Activated CD4-positive, alpha-beta T cell treated with anti-CD3 and anti-CD28 coated beads for 36 hours (primary cell): Measurements from ENCODE around the gene ARHGAP5. TPM values are rescaled to one million over a fixed set of nuclear protein-coding genes. Genes with fewer than 3 reads are reported as not detected.
A peak's percentile ranks its signal among the peaks of the same experiment; 100 is the strongest.

Source experiments
- ATAC-seq: fragments of 200-7000 bp; cut with Tn5 transposase; one replicate; pipeline ENCODE4 v1.10.0; 2021; ENCODE audit warnings: mild to moderate bottlenecking, moderate library complexity
- CTCF ChIA-PET: fragments of 350-600 bp; sonication (Branson Sonifier 250); formaldehyde crosslinking; loops from one replicate; lab custom pipeline; 2021; ENCODE audit warnings: antibody characterized with exemption; lab: Charles Lee
- POLR2A ChIA-PET: fragments of 350-600 bp; sonication (Branson Sonifier 250); formaldehyde crosslinking; loops from one replicate; lab custom pipeline; 2021; ENCODE audit warnings: antibody characterized with exemption, inconsistent platforms; lab: Charles Lee
- DNase-seq: peaks from one replicate; pipeline ENCODE4 v3.0.0-alpha.2; 2020
- H3K27ac Mint-ChIP-seq: one replicate; pipeline ENCODE4 v1.8.0; 2021; ENCODE audit warnings: mixed read lengths
- H3K27me3 Mint-ChIP-seq: one replicate; pipeline ENCODE4 v1.8.0; 2021; ENCODE audit warnings: mixed read lengths
- H3K36me3 Mint-ChIP-seq: one replicate; pipeline ENCODE4 v1.8.0; 2021; ENCODE audit warnings: low read depth, mixed read lengths
- H3K4me1 Mint-ChIP-seq: one replicate; pipeline ENCODE4 v1.8.0; 2021; ENCODE audit warnings: mixed read lengths
- H3K4me3 Mint-ChIP-seq: one replicate; pipeline ENCODE4 v1.8.0; 2021; ENCODE audit warnings: mild to moderate bottlenecking, moderate library complexity, mixed read lengths
- H3K9me3 Mint-ChIP-seq: one replicate; pipeline ENCODE4 v1.8.0; 2021; ENCODE audit warnings: low read depth, mixed read lengths
- intact Hi-C, 2 experiments: fragments of 100-400 bp; cut with DNase I in 1 of 2; cut with micrococcal nuclease in 1 of 2; formaldehyde crosslinking; loops; one replicate each; pipeline versions ENCODE4 v1.14.2 to v1.15.1; 2022 to 2024; cut with DNase I, micrococcal nuclease
- total RNA-seq, 2 experiments: library from RNA; stranded (reverse); gene quantifications; one replicate each; pipeline ENCODE4 v1.2.3, GENCODE V29; 2021

ARHGAP5 gene
- total RNA-seq, 2 experiments from 2014 or later: 40.1 to 45.6 TPM

- ChIA-PET POLR2A (no interaction called here), CTCF (interaction anchor here (1.0 kb wide), 1 partner anchor 125 kb away, joined by 3 read pairs; the partner anchor contains the start of gene ARHGAP5)
- DNase-seq (peak; percentile 85), ATAC-seq (peak; percentile 45)
- intact Hi-C loops: loop anchor here (2.0 to 10.0 kb wide), 6 partner anchors 51 to 1174 kb away; partner anchors contain the start of genes AP4S1 (in 1 of the 2), NUBPL (in 1 of the 2) and STRN3 (in 1 of the 2)
- Mint-ChIP-seq H3K4me1 (peaks cover 52% of the 10 kb centered on the region), H3K36me3 (peaks cover 4% of the 10 kb centered on the region), H3K9me3 (no peaks in the 10 kb centered on the region), H3K27me3 (peaks cover 3% of the 10 kb centered on the region), H3K27ac (peak overlapping the region; percentile 100), H3K4me3 (peak overlapping the region; percentile 87)
Measured at GRCh38 chr14:32201193-32201815, 124.2 kb downstream of the ARHGAP5 start.

GRCh38 chr14:32201816-32202490 lies 124.8 kb downstream of the ARHGAP5 start, which contains the start of gene RNU6-7:
Gene RNU6-7, plus strand, starts transcription at chr14:32202045.
- CTCF ChIA-PET: interaction anchor here (1.0 to 1.5 kb wide), 2 partner anchors 124 to 125 kb away, joined by 3 to 5 read pairs; partner anchors contain the start of gene ARHGAP5
- Mint-ChIP-seq H3K27me3 (peaks cover 3% of the 10 kb centered on the region), H3K36me3 (peaks cover 4% of the 10 kb centered on the region), H3K27ac (peak within 1 kb of the TSS; percentile 100), H3K9me3 (no peaks in the 10 kb centered on the region), H3K4me3 (peak within 1 kb of the TSS; percentile 87), H3K4me1 (peaks cover 56% of the 10 kb centered on the region)
- POLR2A ChIA-PET: interaction anchor here (0.8 kb wide), 1 partner anchor 125 kb away, joined by 3 read pairs; the partner anchor contains the start of gene ARHGAP5
- intact Hi-C loops: loop anchor here (2.0 to 10.0 kb wide), 9 partner anchors 50 to 1579 kb away; partner anchors contain the start of genes AP4S1 (in 1 of the 2), DTD2 (in 1 of the 2), NUBPL (in 1 of the 2) and SCFD1 (in 1 of the 2)
- DNase-seq (peak; percentile 40), ATAC-seq (no peak)

- H3K9me3 Mint-ChIP-seq: no peaks in the 10 kb centered on the region
- H3K27ac Mint-ChIP-seq: peak overlapping the region; percentile 100
- POLR2A ChIA-PET: interaction anchor here (0.8 kb wide), 1 partner anchor 126 kb away, joined by 3 read pairs; the partner anchor contains the start of gene ARHGAP5
- H3K4me1 Mint-ChIP-seq: peaks cover 54% of the 10 kb centered on the region
- ATAC-seq (no peak), DNase-seq (no peak)
- peaks cover 4% of the 10 kb centered on the region for H3K36me3 Mint-ChIP-seq
- H3K4me3 Mint-ChIP-seq: peak overlapping the region; percentile 87
- CTCF ChIA-PET: interaction anchor here (1.0 to 1.5 kb wide), 3 partner anchors 122 to 126 kb away, joined by 3 to 5 read pairs (median 4); partner anchors contain the start of gene ARHGAP5
- H3K27me3 Mint-ChIP-seq: peaks cover 3% of the 10 kb centered on the region
- intact Hi-C loops: loop anchor here (2.0 to 10.0 kb wide), 8 partner anchors 50 to 1580 kb away; partner anchors contain the start of genes AP4S1 (in 1 of the 2), DTD2 (in 1 of the 2), NUBPL (in 1 of the 2) and SCFD1 (in 1 of the 2)
Measured at GRCh38 chr14:32202491-32202997, 125.4 kb downstream of the ARHGAP5 start.

- intact Hi-C loops: loop anchor here (1.0 to 10.0 kb wide), 14 partner anchors 10 to 1580 kb away; partner anchors contain the start of genes DTD2 (in 2 of the 2), NUBPL (in 2 of the 2), AP4S1 (in 1 of the 2) and ARHGAP5 (in 1 of the 2)
- peaks cover 4% of the 10 kb centered on the region for H3K36me3 Mint-ChIP-seq
- ATAC-seq: peak; percentile 86
- H3K27me3 Mint-ChIP-seq: peaks cover 3% of the 10 kb centered on the region
- peak; percentile 90 for DNase-seq
- H3K9me3 Mint-ChIP-seq: no peaks in the 10 kb centered on the region
- CTCF ChIA-PET: interaction anchor here (0.6 to 1.5 kb wide), 4 partner anchors 22 to 125 kb away, joined by 3 to 5 read pairs (median 4); no protein-coding TSS in a partner anchor
- H3K27ac Mint-ChIP-seq: peak within 1 kb of the TSS; percentile 100
- H3K4me1 Mint-ChIP-seq: peaks cover 48% of the 10 kb centered on the region
- peak within 1 kb of the TSS; percentile 87 for H3K4me3 Mint-ChIP-seq
- POLR2A ChIA-PET: interaction anchor here (1.0 kb wide), 1 partner anchor 127 kb away, joined by 6 read pairs; no protein-coding TSS in a partner anchor
Measured at GRCh38 chr14:32202998-32203882, 126.1 kb downstream of the ARHGAP5 start, which contains the start of gene RNU6-8. Gene RNU6-8, minus strand, starts transcription at chr14:32203269.

- DNase-seq: peak; percentile 36
- Mint-ChIP-seq H3K9me3 (no peaks in the 10 kb centered on the region), H3K36me3 (peaks cover 4% of the 10 kb centered on the region), H3K27me3 (peaks cover 3% of the 10 kb centered on the region), H3K4me3 (peak overlapping the region; percentile 87), H3K4me1 (peaks cover 48% of the 10 kb centered on the region), H3K27ac (peak overlapping the region; percentile 90)
- ChIA-PET POLR2A (interaction anchor here (1.0 kb wide), 1 partner anchor 128 kb away, joined by 6 read pairs; no protein-coding TSS in a partner anchor), CTCF (interaction anchor here (0.6 to 1.2 kb wide), 3 partner anchors 21 to 123 kb away, joined by 3 to 4 read pairs (median 3); no protein-coding TSS in a partner anchor)
- ATAC-seq: no peak
- intact Hi-C loops: loop anchor here (1.0 to 10.0 kb wide), 15 partner anchors 11 to 1581 kb away; partner anchors contain the start of genes DTD2 (in 2 of the 2), NUBPL (in 2 of the 2), AP4S1 (in 1 of the 2) and ARHGAP5 (in 1 of the 2)
Measured at GRCh38 chr14:32203928-32204357, 126.8 kb downstream of the ARHGAP5 start.

DNA sequence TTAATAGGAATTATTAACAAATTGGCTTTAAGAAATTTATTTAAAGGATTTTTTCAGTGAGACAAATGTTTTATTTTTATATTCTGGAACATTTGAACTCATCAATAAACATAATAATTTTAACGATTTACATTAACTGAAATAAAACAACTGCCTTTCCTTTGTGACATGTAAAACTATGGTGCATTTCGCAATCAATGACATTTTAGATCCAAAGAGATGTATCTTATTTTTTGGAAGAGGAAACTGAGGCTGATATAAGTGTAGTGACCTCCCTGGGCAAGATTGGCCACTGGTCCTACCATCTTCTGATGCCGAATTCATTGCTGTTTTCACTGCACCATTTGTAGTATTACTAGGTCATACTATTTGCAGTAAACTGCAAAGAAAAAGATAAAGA lies 128.4 kb downstream of the ARHGAP5 start:
- ChIA-PET CTCF (no interaction called here), POLR2A (interaction anchor here (1.0 kb wide), 1 partner anchor 127 kb away, joined by 4 read pairs; no protein-coding TSS in a partner anchor)
- peaks cover 4% of the 10 kb centered on the region for H3K36me3 Mint-ChIP-seq
- DNase-seq: no peak
- peaks cover 42% of the 10 kb centered on the region for H3K4me1 Mint-ChIP-seq
- H3K27ac Mint-ChIP-seq: no peak overlapping the region
- peaks cover 8% of the 10 kb centered on the region for H3K27me3 Mint-ChIP-seq
- no peak for ATAC-seq
- no peak overlapping the region for H3K4me3 Mint-ChIP-seq
- H3K9me3 Mint-ChIP-seq: no peaks in the 10 kb centered on the region
- intact Hi-C loops: loop anchor here (10.0 kb wide), 2 partner anchors 641 to 1081 kb away; partner anchors contain the start of gene NUBPL (in 1 of the 2)

DNA sequence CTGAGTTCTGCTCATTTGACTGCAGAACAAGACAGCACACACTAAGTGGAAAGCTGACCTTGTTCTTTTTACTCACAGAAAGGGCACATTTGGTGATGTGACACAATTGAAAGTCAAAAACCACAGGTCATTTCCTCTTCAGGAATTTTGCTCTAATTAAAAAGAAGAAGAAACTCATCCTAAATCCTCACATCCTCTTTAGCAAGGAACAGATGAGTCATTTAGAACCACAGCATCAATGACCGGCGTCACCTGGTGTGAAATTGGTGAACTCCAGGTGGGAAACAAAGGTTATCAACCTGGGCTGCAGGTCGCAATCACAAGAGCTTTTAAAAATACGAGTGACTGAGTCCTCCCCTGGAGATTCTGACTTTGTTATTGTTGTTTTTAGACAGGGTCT lies 128.9 kb downstream of the ARHGAP5 start:
- CTCF ChIA-PET: interaction anchor here (0.7 to 2.6 kb wide), 4 partner anchors 11 to 47 kb away, joined by 3 to 20 read pairs (median 5); no protein-coding TSS in a partner anchor
- peaks cover 38% of the 10 kb centered on the region for H3K4me1 Mint-ChIP-seq

GRCh38 chr14:32206552-32206951 lies 129.4 kb downstream of the ARHGAP5 start:
- DNase-seq (no peak), ATAC-seq (no peak)
- intact Hi-C loops: loop anchor here (10.0 kb wide), 2 partner anchors 642 to 1082 kb away; partner anchors contain the start of gene NUBPL (in 1 of the 2)
- Mint-ChIP-seq H3K27me3 (peaks cover 8% of the 10 kb centered on the region), H3K9me3 (no peaks in the 10 kb centered on the region), H3K4me1 (peaks cover 37% of the 10 kb centered on the region), H3K4me3 (no peak overlapping the region), H3K36me3 (peaks cover 4% of the 10 kb centered on the region), H3K27ac (no peak overlapping the region)
- ChIA-PET POLR2A (interaction anchor here (1.0 kb wide), 1 partner anchor 128 kb away, joined by 4 read pairs; no protein-coding TSS in a partner anchor), CTCF (interaction anchor here (0.7 to 2.6 kb wide), 4 partner anchors 12 to 47 kb away, joined by 3 to 20 read pairs (median 5); no protein-coding TSS in a partner anchor)

More for the DNA sequence above, 128.9 kb downstream of the ARHGAP5 start:
- intact Hi-C loops: loop anchor here (10.0 kb wide), 2 partner anchors 641 to 1081 kb away; partner anchors contain the start of gene NUBPL (in 1 of the 2)
- DNase-seq (peak; percentile 34), ATAC-seq (no peak)
- POLR2A ChIA-PET: interaction anchor here (1.0 kb wide), 1 partner anchor 128 kb away, joined by 4 read pairs; no protein-coding TSS in a partner anchor
- Mint-ChIP-seq H3K36me3 (peaks cover 4% of the 10 kb centered on the region), H3K27me3 (peaks cover 8% of the 10 kb centered on the region), H3K27ac (no peak overlapping the region), H3K9me3 (no peaks in the 10 kb centered on the region), H3K4me3 (no peak overlapping the region)

DNA sequence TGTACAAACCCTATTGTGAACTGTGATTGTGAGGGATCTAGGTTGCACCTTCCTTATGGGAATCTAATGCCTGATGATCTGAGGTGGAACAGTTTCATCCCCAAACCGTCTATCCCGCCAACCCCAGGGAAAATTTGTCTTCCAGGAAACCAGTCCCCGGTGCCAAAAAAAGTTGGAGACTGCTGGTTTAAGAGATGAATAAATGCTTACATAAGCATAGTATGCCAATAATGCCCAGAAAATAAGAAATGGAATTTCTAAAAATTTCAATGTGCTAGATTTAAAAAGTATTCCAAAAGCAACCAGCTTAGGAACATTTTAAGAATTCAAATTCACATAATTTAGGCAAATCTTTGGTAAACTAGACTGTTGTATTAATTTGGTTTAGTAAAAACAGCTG lies 131.4 kb downstream of the ARHGAP5 start:
- Mint-ChIP-seq H3K27me3 (peaks cover 6% of the 10 kb centered on the region), H3K9me3 (no peaks in the 10 kb centered on the region), H3K4me3 (no peak overlapping the region), H3K27ac (no peak overlapping the region), H3K4me1 (peaks cover 21% of the 10 kb centered on the region), H3K36me3 (no peaks in the 10 kb centered on the region)
- intact Hi-C loops: loop anchor here (10.0 kb wide), 2 partner anchors 644 to 1084 kb away; partner anchors contain the start of gene NUBPL (in 1 of the 2)
- ChIA-PET CTCF (interaction anchor here (0.6 to 2.6 kb wide), 3 partner anchors 9 to 45 kb away, joined by 3 to 20 read pairs (median 4); no protein-coding TSS in a partner anchor), POLR2A (no interaction called here)
- DNase-seq: no peak
- no peak for ATAC-seq
